Measurements from ENCODE around the gene RNU6-9.
"Not testable (repeated sequence)": the region's sequence is repeated elsewhere in the genome, so short reads cannot be mapped to it uniquely, and the experiment has no call there.

The RNU6-9 gene

GRCh38 chr19:892894-893689 is at the start of gene RNU6-9, which contains the start of gene MED16:
Gene RNU6-9 (plus strand): TSS chr19:893484.
Gene MED16 (minus strand): TSS chr19:893187. CDS start chr19:891131, 2,056 bp downstream.
- peak; percentile 85 for DNase-seq

- no peak for DNase-seq
These were observed 49.3 kb upstream of the RNU6-9 start for GRCh38 chr19:843836-844545.

- no peak for DNase-seq
These were observed 48.7 kb upstream of the RNU6-9 start for GRCh38 chr19:844546-844971.

- no peak for DNase-seq
These were observed 47.4 kb upstream of the RNU6-9 start for GRCh38 chr19:845707-846521.

GRCh38 chr19:848386-848921 is 44.8 kb upstream of the RNU6-9 start:
- no peak for DNase-seq

GRCh38 chr19:849195-849594 is 44.1 kb upstream of the RNU6-9 start:
- DNase-seq = not testable (repeated sequence)

- DNase-seq = no peak
These were observed 42.9 kb upstream of the RNU6-9 start for GRCh38 chr19:850221-850978.

GRCh38 chr19:850979-851335 is 42.3 kb upstream of the RNU6-9 start:
- DNase-seq = no peak

GRCh38 chr19:852136-853013 is 40.9 kb upstream of the RNU6-9 start, which contains the start of gene ELANE:
Gene ELANE (plus strand): TSS chr19:852303. CDS start chr19:852329, 26 bp downstream.
- DNase-seq = no peak

GRCh38 chr19:853014-853585 is 40.2 kb upstream of the RNU6-9 start:
- no peak for DNase-seq

- DNase-seq = not testable (repeated sequence)
These were observed 39.6 kb upstream of the RNU6-9 start for GRCh38 chr19:853614-854220.

- DNase-seq = no peak
These were observed 38.7 kb upstream of the RNU6-9 start for GRCh38 chr19:854549-854948.

- DNase-seq = no peak
These were observed 38.1 kb upstream of the RNU6-9 start for GRCh38 chr19:855142-855541.

GRCh38 chr19:855566-856120 is 37.6 kb upstream of the RNU6-9 start:
- DNase-seq = no peak

- DNase-seq = no peak
These were observed 35.0 kb upstream of the RNU6-9 start for GRCh38 chr19:858284-858683.

- no peak for DNase-seq
These were observed 34.1 kb upstream of the RNU6-9 start, which contains the start of gene CFD for GRCh38 chr19:858868-859843. Gene CFD (plus strand): TSS chr19:859664. CDS start chr19:859690, 26 bp downstream.

GRCh38 chr19:861141-861755 is 32.0 kb upstream of the RNU6-9 start:
- no peak for DNase-seq
